Caco-2 (cell line): ENCODE results near the gene SLC27A2. TPM values are rescaled to one million over a fixed set of nuclear protein-coding genes. Genes with fewer than 3 reads are reported as not detected.

Experiments used
- BruUV-seq: library from RNA; stranded (reverse); fragments of 400-500 nt; replicated peaks from 2 replicates; lab custom pipeline; 2021; lab: Mats Ljungman, UMichigan
- CTCF ChIA-PET: fragments of 300-600 bp; sonication (Branson Sonifier 250); formaldehyde crosslinking; loops from one replicate; lab custom pipeline; 2022; ENCODE audit warnings: antibody characterized with exemption; lab: Charles Lee
- POLR2A ChIA-PET: fragments of 300-600 bp; sonication (Branson Sonifier 250); formaldehyde crosslinking; loops from one replicate; lab custom pipeline; 2022; ENCODE audit warnings: antibody characterized with exemption; lab: Charles Lee
- DNase-seq, 2 experiments: peaks; one replicate each; pipeline versions ENCODE4 v3.0.0 to v3.0.0-alpha.2; 2020 to 2022
- H3K27me3 ChIP-seq: replicated peaks from 2 replicates; pipeline ENCODE4 v1.6.0; 2011; ENCODE audit warnings: low read length; ENCODE audit not compliant: control insufficient read depth, insufficient read depth
- H3K36me3 ChIP-seq: 2 replicates; pipeline ENCODE4 v1.5.1; 2011; ENCODE audit warnings: low read length; ENCODE audit not compliant: control insufficient read depth, insufficient read depth
- H3K4me1 ChIP-seq: fragments of 250-450 bp; sonication (Bioruptor Pico); 2 replicates; pipeline ENCODE4 v1.5.1; 2020; ENCODE audit warnings: mild to moderate bottlenecking
- H3K4me3 ChIP-seq: 2 replicates; pipeline ENCODE4 v1.5.1; 2011; ENCODE audit warnings: low read depth, mild to moderate bottlenecking, control low read depth, low read length
- H3K9me3 ChIP-seq: fragments of 250-450 bp; sonication (Bioruptor Pico); 2 replicates; pipeline ENCODE4 v1.5.1; 2020; ENCODE audit warnings: mild to moderate bottlenecking, moderate library complexity
- H3K27ac Mint-ChIP-seq: one replicate; pipeline ENCODE4 v1.8.0; 2022; ENCODE audit warnings: mixed read lengths; ENCODE audit not compliant: unreplicated experiment
- H3K27me3 Mint-ChIP-seq: one replicate; pipeline ENCODE4 v1.8.0; 2022; ENCODE audit warnings: mixed read lengths; ENCODE audit not compliant: insufficient read depth, unreplicated experiment
- H3K36me3 Mint-ChIP-seq: one replicate; pipeline ENCODE4 v1.8.0; 2022; ENCODE audit warnings: mild to moderate bottlenecking, mixed read lengths; ENCODE audit not compliant: insufficient read depth, unreplicated experiment
- H3K4me1 Mint-ChIP-seq: one replicate; pipeline ENCODE4 v1.8.0; 2022; ENCODE audit warnings: low read depth, mixed read lengths; ENCODE audit not compliant: unreplicated experiment
- H3K4me3 Mint-ChIP-seq: one replicate; pipeline ENCODE4 v1.8.0; 2022; ENCODE audit warnings: mild to moderate bottlenecking, moderate library complexity, mixed read lengths; ENCODE audit not compliant: unreplicated experiment
- H3K9me3 Mint-ChIP-seq: one replicate; pipeline ENCODE4 v1.8.0; 2022; ENCODE audit warnings: mixed read lengths; ENCODE audit not compliant: unreplicated experiment
- CTCF ChIP-seq, 2 experiments: fragments of 200-600 bp in 1 of 2; IDR thresholded peaks; 1 replicate in 1 of 2; 2 replicates in 1 of 2; pipeline versions ENCODE4 v1.5.1 to v1.8.0; 2011 to 2022; ENCODE audit warnings: antibody characterized with exemption in 1 of 2, control low read depth in 1 of 2, inconsistent platforms in 1 of 2, low read depth in 1 of 2, low read length in 1 of 2, mild to moderate bottlenecking in 1 of 2, moderate library complexity in 1 of 2; ENCODE audit not compliant: insufficient read depth in 1 of 2, severe bottlenecking in 1 of 2, unreplicated experiment in 1 of 2
- intact Hi-C: fragments of 100-400 bp; cut with micrococcal nuclease; formaldehyde crosslinking; loops from one replicate; pipeline ENCODE4 v1.10.0; 2022; ENCODE audit not compliant: unreplicated experiment
- total RNA-seq: library from RNA; stranded (reverse); gene quantifications from 2 replicates; pipeline ENCODE4 v1.2.3, GENCODE V29; 2022

SLC27A2 gene
- total RNA-seq, 1 experiment from 2014 or later, result 31.2 TPM

DNA sequence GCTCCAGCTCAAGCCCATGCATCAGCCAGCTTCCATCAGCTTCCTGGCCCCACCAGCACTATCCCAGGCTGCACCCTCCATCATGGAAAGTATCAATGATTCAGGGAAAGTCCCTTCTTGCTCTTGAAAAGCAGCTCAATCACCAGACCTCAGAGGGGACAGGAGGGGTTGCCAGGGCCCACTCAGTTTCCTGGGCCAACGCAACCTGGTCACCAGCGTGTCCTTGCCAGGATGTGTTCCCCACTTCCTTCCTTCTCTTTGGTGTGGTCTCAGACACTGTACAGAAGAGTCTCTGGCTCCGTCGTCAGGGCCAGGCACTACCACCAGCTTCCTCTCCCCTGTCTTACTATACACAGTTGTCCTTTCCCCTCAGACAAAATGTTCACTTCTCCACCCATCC, 80.5 kb downstream of the SLC27A2 start:
- ChIA-PET CTCF (no interaction called here), POLR2A (no interaction called here)
- H3K27me3 Mint-ChIP-seq, result peaks cover 4% of the 10 kb centered on the region
- no peak overlapping the region for H3K4me3 Mint-ChIP-seq
- Histone ChIP-seq H3K27me3 (no peaks in the 10 kb centered on the region), H3K36me3 (no peaks in the 10 kb centered on the region), H3K4me3 (no peak overlapping the region), H3K4me1 (peaks cover 10% of the 10 kb centered on the region), H3K9me3 (no peaks in the 10 kb centered on the region)
- no peaks in the 10 kb centered on the region for H3K9me3 Mint-ChIP-seq
- DNase-seq, result no peak
- no peaks in the 10 kb centered on the region for H3K36me3 Mint-ChIP-seq
- H3K27ac Mint-ChIP-seq, result no peak overlapping the region
- intact Hi-C loops, result no loop called here
- TF ChIP-seq CTCF (IDR thresholded peaks at IDR 0.05; ENCODE audit: insufficient read depth in 1 of 2, low read depth in 1 of 2, low read length in 1 of 2, severe bottlenecking in 1 of 2, unreplicated experiment in 1 of 2), result no peak
- H3K4me1 Mint-ChIP-seq, result peaks cover 18% of the 10 kb centered on the region
- BruUV-seq, result no TSS peak

DNA sequence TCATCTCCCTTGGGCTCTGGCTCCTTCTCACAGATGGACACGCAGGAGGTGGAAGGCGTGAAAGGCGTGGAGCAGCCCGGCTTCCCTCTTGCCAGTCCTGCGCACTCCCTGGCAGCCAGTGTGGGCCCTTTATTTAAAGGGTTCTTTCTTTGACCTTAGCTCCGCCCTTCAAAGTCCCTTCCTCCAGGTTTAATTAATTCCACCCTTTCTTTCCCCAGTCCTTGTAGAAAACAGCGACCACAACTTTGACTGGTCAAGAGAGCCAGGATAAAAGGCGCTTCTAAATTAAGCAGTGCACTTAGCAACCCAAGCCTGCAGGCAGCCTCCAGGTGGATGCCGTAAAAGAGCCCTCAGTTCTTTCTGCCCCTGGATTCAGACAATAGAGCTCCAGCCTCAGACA, 83.6 kb downstream of the SLC27A2 start, which contains the start of gene HDC:
Gene HDC, minus strand, starts transcription at position 107 of the 400 bp plus-strand sequence. Its CDS starts 103 bp downstream, at position 4.
- BruUV-seq, result no TSS peak
- POLR2A ChIA-PET, result no interaction called here
- Mint-ChIP-seq H3K36me3 (no peaks in the 10 kb centered on the region), H3K9me3 (no peaks in the 10 kb centered on the region), H3K27me3 (peaks cover 4% of the 10 kb centered on the region), H3K4me1 (peaks cover 13% of the 10 kb centered on the region), H3K4me3 (no peak within 1 kb of the TSS), H3K27ac (no peak within 1 kb of the TSS)
- Histone ChIP-seq H3K27me3 (no peaks in the 10 kb centered on the region), H3K36me3 (no peaks in the 10 kb centered on the region), H3K9me3 (no peaks in the 10 kb centered on the region), H3K4me3 (no peak within 1 kb of the TSS), H3K4me1 (peaks cover 7% of the 10 kb centered on the region)
- TF ChIP-seq CTCF (IDR thresholded peaks at IDR 0.05; ENCODE audit: insufficient read depth in 1 of 2, low read depth in 1 of 2, low read length in 1 of 2, severe bottlenecking in 1 of 2, unreplicated experiment in 1 of 2), result no peak
- intact Hi-C loops, result no loop called here
- CTCF ChIA-PET, result interaction anchor here (0.9 kb wide), 1 partner anchor 121 kb away, joined by 3 read pairs; no protein-coding TSS in a partner anchor
- no peak for DNase-seq

DNA sequence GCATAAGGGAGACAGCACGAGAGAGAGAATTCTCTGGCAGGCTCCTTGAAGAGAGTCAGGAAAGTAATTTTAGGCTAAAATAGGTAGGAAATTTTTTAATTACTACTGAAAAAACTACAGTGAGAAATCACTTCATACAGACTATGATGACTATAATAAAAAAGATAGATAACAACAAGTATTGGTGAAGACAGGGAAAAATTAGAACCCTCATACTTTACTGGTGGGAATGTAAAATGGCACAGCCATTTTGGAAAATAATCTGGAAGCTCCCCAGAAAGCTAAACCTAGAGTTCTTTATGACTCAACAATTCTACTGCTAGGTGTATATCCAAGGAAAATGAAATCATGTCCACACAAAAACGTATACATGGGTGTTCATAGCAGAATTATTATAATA, 85.6 kb downstream of the SLC27A2 start:
- Histone ChIP-seq H3K4me1 (no peaks in the 10 kb centered on the region), H3K27me3 (no peaks in the 10 kb centered on the region), H3K36me3 (no peaks in the 10 kb centered on the region), H3K4me3 (no peak overlapping the region), H3K9me3 (no peaks in the 10 kb centered on the region)
- no peak overlapping the region for H3K27ac Mint-ChIP-seq
- peaks cover 4% of the 10 kb centered on the region for H3K27me3 Mint-ChIP-seq
- no peak overlapping the region for H3K4me3 Mint-ChIP-seq
- no peaks in the 10 kb centered on the region for H3K9me3 Mint-ChIP-seq
- intact Hi-C loops, result no loop called here
- ChIA-PET CTCF (no interaction called here), POLR2A (no interaction called here)
- TF ChIP-seq CTCF (IDR thresholded peaks at IDR 0.05; ENCODE audit: insufficient read depth in 1 of 2, low read depth in 1 of 2, low read length in 1 of 2, severe bottlenecking in 1 of 2, unreplicated experiment in 1 of 2), result no peak
- DNase-seq, result no peak
- no TSS peak for BruUV-seq
- no peaks in the 10 kb centered on the region for H3K36me3 Mint-ChIP-seq
- no peaks in the 10 kb centered on the region for H3K4me1 Mint-ChIP-seq
